GM12875 (cell line): ENCODE data around the gene PCSK5.

Source experiments
- H3K4me3 ChIP-seq: one replicate; pipeline ENCODE4 v1.5.1; 2011; ENCODE audit warnings: low read depth, low read length, control low read depth
- TF ChIP-seq, protein P1 (sequence below): IDR thresholded peaks from 2 replicates; pipeline ENCODE4 v1.5.1; 2011; ENCODE audit warnings: low read depth, mild to moderate bottlenecking, control low read depth, inconsistent platforms, low read length, moderate library complexity, borderline replicate concordance; ENCODE audit not compliant: insufficient read depth

PCSK5 gene

DNA sequence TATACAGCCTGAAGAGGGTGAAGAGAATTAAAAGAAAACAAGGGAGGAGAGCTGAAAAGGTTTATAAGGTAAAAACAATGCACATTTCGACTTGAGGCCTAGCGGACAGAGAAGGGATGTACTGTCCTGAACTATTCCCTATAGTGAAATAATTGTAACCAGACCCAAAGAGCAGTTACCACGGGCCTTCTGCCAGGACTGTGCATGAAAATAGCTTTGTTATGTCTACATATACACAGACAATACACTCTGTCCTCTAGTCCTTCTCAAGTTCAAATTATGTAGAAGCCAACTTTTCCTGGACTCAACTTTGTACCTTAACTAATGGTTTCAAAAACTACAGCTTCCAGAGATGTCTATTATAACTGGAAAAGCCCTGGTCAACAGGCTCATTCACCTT, 223.7 kb downstream of the PCSK5 start:
- no peak overlapping the region for H3K4me3 ChIP-seq
- TF ChIP-seq, protein P1, sequence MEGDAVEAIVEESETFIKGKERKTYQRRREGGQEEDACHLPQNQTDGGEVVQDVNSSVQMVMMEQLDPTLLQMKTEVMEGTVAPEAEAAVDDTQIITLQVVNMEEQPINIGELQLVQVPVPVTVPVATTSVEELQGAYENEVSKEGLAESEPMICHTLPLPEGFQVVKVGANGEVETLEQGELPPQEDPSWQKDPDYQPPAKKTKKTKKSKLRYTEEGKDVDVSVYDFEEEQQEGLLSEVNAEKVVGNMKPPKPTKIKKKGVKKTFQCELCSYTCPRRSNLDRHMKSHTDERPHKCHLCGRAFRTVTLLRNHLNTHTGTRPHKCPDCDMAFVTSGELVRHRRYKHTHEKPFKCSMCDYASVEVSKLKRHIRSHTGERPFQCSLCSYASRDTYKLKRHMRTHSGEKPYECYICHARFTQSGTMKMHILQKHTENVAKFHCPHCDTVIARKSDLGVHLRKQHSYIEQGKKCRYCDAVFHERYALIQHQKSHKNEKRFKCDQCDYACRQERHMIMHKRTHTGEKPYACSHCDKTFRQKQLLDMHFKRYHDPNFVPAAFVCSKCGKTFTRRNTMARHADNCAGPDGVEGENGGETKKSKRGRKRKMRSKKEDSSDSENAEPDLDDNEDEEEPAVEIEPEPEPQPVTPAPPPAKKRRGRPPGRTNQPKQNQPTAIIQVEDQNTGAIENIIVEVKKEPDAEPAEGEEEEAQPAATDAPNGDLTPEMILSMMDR, result no peak

GRCh38 chr9:76115396-76115795, 224.9 kb downstream of the PCSK5 start:
- H3K4me3 ChIP-seq, result no peak overlapping the region
- TF ChIP-seq, protein P1, result no peak

DNA sequence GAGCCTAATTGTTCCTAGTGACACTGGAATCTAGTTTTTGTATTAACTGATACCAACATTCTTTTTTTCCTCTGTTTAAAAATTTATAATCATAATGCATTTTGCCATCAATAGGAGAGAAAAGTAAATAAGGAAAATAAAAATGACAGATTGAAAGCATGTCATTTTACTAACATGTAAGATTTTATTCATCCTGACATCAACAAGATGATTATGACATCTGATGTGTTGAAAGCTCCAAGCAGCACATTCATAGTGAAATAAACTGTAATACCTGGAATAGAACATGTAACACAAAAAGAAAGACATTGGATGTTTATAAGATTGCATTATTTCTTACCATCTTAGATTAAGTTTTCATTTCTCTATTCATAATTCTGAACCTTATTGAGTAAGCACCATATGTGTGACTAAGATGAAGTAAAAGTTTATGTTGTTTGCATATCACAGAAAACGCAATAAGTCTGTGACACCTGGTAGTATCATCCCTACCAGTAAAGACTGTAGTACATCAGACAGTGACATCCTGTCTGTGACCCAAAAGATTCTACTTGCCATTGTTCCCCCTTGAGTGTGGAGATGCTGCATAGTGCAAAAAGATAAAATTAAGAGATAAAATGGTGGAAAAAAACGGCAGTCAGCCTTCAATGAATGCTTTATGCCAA, 225.6 kb downstream of the PCSK5 start:
- H3K4me3 ChIP-seq, result no peak overlapping the region
- TF ChIP-seq, protein P1, result no peak

- TF ChIP-seq, protein P1, result no peak
- H3K4me3 ChIP-seq, result no peak overlapping the region
Observed at GRCh38 chr9:76116913-76117312, 226.4 kb downstream of the PCSK5 start.

GRCh38 chr9:76127637-76128036, 237.2 kb downstream of the PCSK5 start:
- TF ChIP-seq, protein P1, result no peak
- H3K4me3 ChIP-seq, result no peak overlapping the region

- TF ChIP-seq, protein P1, result no peak
- no peak overlapping the region for H3K4me3 ChIP-seq
Observed at GRCh38 chr9:76135902-76136301, 245.4 kb downstream of the PCSK5 start.

- no peak overlapping the region for H3K4me3 ChIP-seq
- TF ChIP-seq, protein P1, result no peak
Observed at GRCh38 chr9:76136986-76137385, 246.5 kb downstream of the PCSK5 start.
